Karpas-422 (cell line): ENCODE data around the gene FOXO4. TPM values are rescaled to one million over a fixed set of nuclear protein-coding genes. Genes with fewer than 3 reads are reported as not detected.

Source experiments
- DNase-seq: peaks from one replicate; pipeline ENCODE4 v3.0.0-alpha.2; 2015
- H2AFZ ChIP-seq: fragments of 200-600 bp; sonication (generic); 2 replicates; pipeline ENCODE4 v1.6.1; 2014; ENCODE audit warnings: antibody characterized with exemption, low read length, mixed read lengths
- H3K27ac ChIP-seq: fragments of 200-600 bp; sonication (generic); 2 replicates; pipeline ENCODE4 v1.5.1; 2014; ENCODE audit warnings: mild to moderate bottlenecking, low read length, moderate library complexity
- H3K27me3 ChIP-seq: fragments of 200-600 bp; sonication (generic); 2 replicates; pipeline ENCODE4 v1.6.1; 2014; ENCODE audit warnings: low read length, mixed read lengths
- H3K36me3 ChIP-seq: fragments of 200-600 bp; sonication (generic); 2 replicates; pipeline ENCODE4 v1.6.1; 2014; ENCODE audit warnings: low read length, mixed read lengths; ENCODE audit not compliant: insufficient read depth
- H3K4me1 ChIP-seq: fragments of 200-600 bp; sonication (generic); 2 replicates; pipeline ENCODE4 v1.6.1; 2014; ENCODE audit warnings: mild to moderate bottlenecking, low read length, mixed read lengths
- H3K4me2 ChIP-seq: fragments of 200-600 bp; sonication (generic); 2 replicates; pipeline ENCODE4 v1.6.1; 2014; ENCODE audit warnings: low read length, low read depth, mild to moderate bottlenecking; ENCODE audit not compliant: poor library complexity, severe bottlenecking
- H3K4me3 ChIP-seq: fragments of 200-600 bp; sonication (generic); 2 replicates; pipeline ENCODE4 v1.5.1; 2014; ENCODE audit warnings: mild to moderate bottlenecking, antibody characterized with exemption, low read length, mixed read lengths
- H3K79me2 ChIP-seq: fragments of 200-600 bp; sonication (generic); 2 replicates; pipeline ENCODE4 v1.6.1; 2014; ENCODE audit warnings: mild to moderate bottlenecking, low read length, mixed read lengths
- H3K9ac ChIP-seq: fragments of 200-600 bp; sonication (generic); 2 replicates; pipeline ENCODE4 v1.6.0; 2014; ENCODE audit warnings: low read length
- H3K9me2 ChIP-seq: fragments of 200-600 bp; sonication (generic), shearing (Covaris generic); replicated peaks from 2 replicates; pipeline ENCODE4 v1.6.0; 2014; ENCODE audit warnings: mild to moderate bottlenecking, low read length, moderate library complexity; ENCODE audit not compliant: insufficient read depth
- H3K9me3 ChIP-seq: fragments of 300-700, 200-600 bp; sonication (generic); 2 replicates; pipeline ENCODE4 v1.6.1; 2014; ENCODE audit warnings: low read length, mixed read lengths
- H4K20me1 ChIP-seq: fragments of 200-600 bp; sonication (generic); 2 replicates; pipeline ENCODE4 v1.6.1; 2014; ENCODE audit warnings: mild to moderate bottlenecking, antibody characterized with exemption, low read length, low read depth; ENCODE audit not compliant: insufficient read depth
- total RNA-seq: library from RNA; depleted of rRNA; stranded (reverse); fragments of >200 nt; shearing (Covaris generic); gene quantifications from 2 replicates; pipeline ENCODE4 v1.2.3, GENCODE V29; 2014; ENCODE audit warnings: low replicate concordance

Gene FOXO4
- total RNA-seq, 1 experiment from 2014 or later: 9.5 TPM

DNA sequence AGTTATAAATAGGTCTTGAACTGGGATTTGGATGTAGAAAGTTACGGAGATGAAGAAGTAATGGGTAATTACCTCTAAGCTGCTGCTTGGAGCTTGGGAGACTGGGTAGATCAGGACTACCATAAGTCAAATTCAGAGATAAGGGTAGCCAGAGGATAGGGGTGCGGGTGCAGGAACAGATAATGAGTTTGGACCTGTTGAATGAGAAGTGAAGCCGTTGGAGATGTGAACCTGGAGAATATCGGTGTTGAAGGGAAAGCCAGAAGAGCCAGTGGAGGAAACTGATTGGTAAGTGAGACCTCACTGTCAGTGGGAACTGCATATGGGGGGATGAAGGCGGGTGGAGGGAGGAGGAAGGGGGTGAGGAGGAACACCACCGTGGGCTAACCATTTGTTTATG lies 618 bp upstream of the FOXO4 start:
- peak overlapping the region; percentile 54 for H3K9ac ChIP-seq
- no peak overlapping the region for H3K27ac ChIP-seq
- H3K9me2 ChIP-seq: no peaks in the 10 kb centered on the region
- no peaks in the 10 kb centered on the region for H3K36me3 ChIP-seq
- H3K79me2 ChIP-seq: no peaks in the 10 kb centered on the region
- peaks cover 15% of the 10 kb centered on the region for H3K4me1 ChIP-seq
- H3K9me3 ChIP-seq: no peaks in the 10 kb centered on the region
- peak overlapping the region; percentile 69 for H3K4me3 ChIP-seq
- H2AFZ ChIP-seq: peak overlapping the region; percentile 33; the same call in 1 of the 2 replicates
- no peak for DNase-seq
- H3K4me2 ChIP-seq: peak overlapping the region; percentile 70
- H4K20me1 ChIP-seq: no peaks in the 10 kb centered on the region
- no peaks in the 10 kb centered on the region for H3K27me3 ChIP-seq

DNA sequence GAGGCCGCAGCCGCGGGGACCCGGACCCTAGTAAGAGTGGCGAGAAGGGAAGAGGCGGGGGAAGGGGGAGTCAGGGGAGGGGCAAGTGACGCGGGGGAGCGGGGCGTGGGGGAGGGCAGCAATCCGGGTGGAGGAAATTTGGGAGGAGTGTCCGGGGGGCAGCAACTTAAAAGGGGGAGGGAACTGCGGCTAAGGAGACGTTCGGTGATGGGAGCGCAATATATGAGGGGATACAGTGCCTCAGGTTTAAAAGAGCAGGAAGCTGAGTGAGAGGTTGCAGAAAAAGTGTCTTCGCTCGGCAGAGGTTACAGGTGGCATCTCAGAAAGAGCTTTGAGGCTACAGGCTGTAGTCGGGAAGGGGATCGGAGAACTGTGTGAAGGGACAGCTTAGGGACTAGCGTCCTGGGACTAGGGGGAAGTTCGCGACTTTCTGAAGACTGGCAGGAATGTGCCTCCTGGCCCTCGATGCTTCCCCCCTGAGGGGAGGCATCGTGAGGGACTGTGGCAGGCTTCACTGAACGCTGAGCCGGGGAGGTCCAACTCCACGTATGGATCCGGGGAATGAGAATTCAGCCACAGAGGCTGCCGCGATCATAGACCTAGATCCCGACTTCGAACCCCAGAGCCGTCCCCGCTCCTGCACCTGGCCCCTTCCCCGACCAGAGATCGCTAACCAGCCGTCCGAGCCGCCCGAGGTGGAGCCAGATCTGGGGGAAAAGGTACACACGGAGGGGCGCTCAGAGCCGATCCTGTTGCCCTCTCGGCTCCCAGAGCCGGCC lies 519 bp downstream of the FOXO4 start:
- peaks cover 15% of the 10 kb centered on the region for H3K4me1 ChIP-seq
- peak overlapping the region; percentile 64 for H3K9ac ChIP-seq
- H3K27me3 ChIP-seq: no peaks in the 10 kb centered on the region
- peak overlapping the region; percentile 70 for H3K4me2 ChIP-seq
- H2AFZ ChIP-seq: peak overlapping the region; percentile 81
- no peaks in the 10 kb centered on the region for H3K36me3 ChIP-seq
- no peaks in the 10 kb centered on the region for H3K79me2 ChIP-seq
- DNase-seq: no peak
- H3K27ac ChIP-seq: no peak overlapping the region
- H3K4me3 ChIP-seq: peak overlapping the region; percentile 69
- H4K20me1 ChIP-seq: no peaks in the 10 kb centered on the region
- no peaks in the 10 kb centered on the region for H3K9me3 ChIP-seq
- H3K9me2 ChIP-seq: no peaks in the 10 kb centered on the region

DNA sequence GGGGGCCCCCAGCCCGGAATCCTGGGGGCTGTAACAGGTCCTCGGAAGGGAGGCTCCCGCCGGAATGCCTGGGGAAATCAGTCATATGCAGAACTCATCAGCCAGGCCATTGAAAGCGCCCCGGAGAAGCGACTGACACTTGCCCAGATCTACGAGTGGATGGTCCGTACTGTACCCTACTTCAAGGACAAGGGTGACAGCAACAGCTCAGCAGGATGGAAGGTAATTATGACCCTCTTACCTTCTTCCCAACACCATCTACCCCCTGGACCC lies 1.0 kb downstream of the FOXO4 start:
- peak overlapping the region; percentile 70 for H3K4me2 ChIP-seq
- H3K27ac ChIP-seq: no peak overlapping the region
- H4K20me1 ChIP-seq: no peaks in the 10 kb centered on the region
- H3K4me1 ChIP-seq: peaks cover 15% of the 10 kb centered on the region
- H3K4me3 ChIP-seq: peak overlapping the region; percentile 69
- no peaks in the 10 kb centered on the region for H3K79me2 ChIP-seq
- H3K36me3 ChIP-seq: no peaks in the 10 kb centered on the region
- no peak overlapping the region for H2AFZ ChIP-seq
- H3K9ac ChIP-seq: peak overlapping the region; percentile 64
- H3K27me3 ChIP-seq: no peaks in the 10 kb centered on the region
- H3K9me2 ChIP-seq: no peaks in the 10 kb centered on the region
- no peaks in the 10 kb centered on the region for H3K9me3 ChIP-seq
- DNase-seq: no peak

DNA sequence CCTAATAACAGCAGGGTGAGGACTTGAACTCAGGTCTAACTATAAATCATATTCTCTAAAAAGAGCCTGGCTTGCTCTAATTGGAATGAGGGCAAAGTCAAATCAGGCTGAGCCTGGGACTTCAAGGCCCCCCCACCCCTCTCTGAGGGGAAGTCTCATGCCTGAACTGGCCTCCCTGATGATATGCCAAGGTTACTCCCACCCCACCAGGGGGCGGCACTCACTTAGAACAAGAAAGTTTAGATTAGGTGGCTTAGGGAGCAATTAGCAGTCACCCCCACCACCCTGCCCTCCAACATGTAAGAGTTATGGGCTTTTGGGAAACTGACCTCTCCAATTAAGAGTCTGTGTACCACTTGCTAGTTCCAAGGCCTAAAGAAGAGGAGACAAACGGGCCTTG lies 2.7 kb downstream of the FOXO4 start:
- Histone ChIP-seq H3K9me2 (no peaks in the 10 kb centered on the region), H3K4me3 (no peak overlapping the region), H3K36me3 (no peaks in the 10 kb centered on the region), H3K4me2 (no peak overlapping the region), H4K20me1 (no peaks in the 10 kb centered on the region), H3K27me3 (no peaks in the 10 kb centered on the region), H3K9me3 (no peaks in the 10 kb centered on the region), H2AFZ (no peak overlapping the region), H3K27ac (no peak overlapping the region), H3K9ac (no peak overlapping the region), H3K4me1 (peaks cover 20% of the 10 kb centered on the region), H3K79me2 (no peaks in the 10 kb centered on the region)
- DNase-seq: peak; percentile 77

DNA sequence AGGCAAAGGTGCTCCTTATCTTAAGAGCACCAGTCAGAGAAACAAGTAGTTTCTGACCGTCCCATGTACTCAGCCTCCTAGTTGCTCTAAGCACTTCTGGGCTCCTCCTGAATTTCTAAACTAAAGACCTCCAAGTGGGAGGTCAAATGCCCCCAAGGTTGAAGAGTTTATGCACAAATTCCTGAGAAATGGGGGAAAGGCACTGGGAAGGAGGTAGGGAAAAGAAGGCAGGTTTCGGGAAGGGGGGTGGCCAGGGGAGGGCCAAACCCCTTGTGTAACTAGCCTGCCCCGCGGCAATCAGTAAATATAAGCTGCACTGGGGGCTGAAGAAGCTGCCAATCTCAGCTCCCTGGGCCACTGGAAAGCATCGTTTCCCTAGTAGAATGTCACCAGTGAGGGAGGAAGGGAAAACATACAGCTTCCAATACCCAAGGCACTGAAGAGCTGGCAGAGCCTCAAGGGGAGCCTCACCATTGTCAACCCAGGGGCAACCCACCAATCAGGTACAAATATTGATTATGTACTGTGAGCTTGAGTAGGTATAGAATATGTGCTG lies 3.4 kb downstream of the FOXO4 start:
- Histone ChIP-seq H3K79me2 (no peaks in the 10 kb centered on the region), H3K9ac (no peak overlapping the region), H3K9me2 (no peaks in the 10 kb centered on the region), H3K4me2 (no peak overlapping the region), H3K27ac (no peak overlapping the region), H3K27me3 (no peaks in the 10 kb centered on the region), H3K4me3 (no peak overlapping the region), H3K4me1 (peaks cover 24% of the 10 kb centered on the region), H2AFZ (no peak overlapping the region), H3K36me3 (no peaks in the 10 kb centered on the region), H3K9me3 (no peaks in the 10 kb centered on the region), H4K20me1 (no peaks in the 10 kb centered on the region)
- no peak for DNase-seq

DNA sequence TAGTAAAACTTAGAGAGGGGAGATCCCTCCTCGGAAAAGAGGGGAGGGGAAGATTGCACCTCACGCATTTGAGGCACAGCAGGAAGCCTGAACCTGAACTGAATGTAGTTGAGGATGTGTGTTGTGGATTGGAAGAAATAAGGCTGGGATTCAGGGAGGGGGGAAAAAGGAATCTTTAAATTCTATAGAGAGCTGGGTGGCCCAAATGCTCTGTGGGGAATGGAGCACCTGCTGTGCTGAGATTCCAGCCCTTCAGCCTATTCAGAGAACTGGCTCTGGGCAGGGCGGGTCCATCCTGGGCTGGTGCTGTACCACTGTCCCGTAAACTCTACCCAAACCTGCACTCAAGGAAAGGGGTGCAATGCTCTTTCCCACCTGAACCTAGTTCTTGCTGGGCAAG lies 4.1 kb downstream of the FOXO4 start:
- Histone ChIP-seq H2AFZ (no peak overlapping the region), H3K27me3 (no peaks in the 10 kb centered on the region), H3K27ac (no peak overlapping the region), H4K20me1 (no peaks in the 10 kb centered on the region), H3K9me3 (no peaks in the 10 kb centered on the region), H3K9ac (no peak overlapping the region), H3K79me2 (no peaks in the 10 kb centered on the region), H3K4me2 (no peak overlapping the region), H3K4me3 (no peak overlapping the region), H3K9me2 (no peaks in the 10 kb centered on the region), H3K36me3 (no peaks in the 10 kb centered on the region), H3K4me1 (peaks cover 23% of the 10 kb centered on the region)
- no peak for DNase-seq

DNA sequence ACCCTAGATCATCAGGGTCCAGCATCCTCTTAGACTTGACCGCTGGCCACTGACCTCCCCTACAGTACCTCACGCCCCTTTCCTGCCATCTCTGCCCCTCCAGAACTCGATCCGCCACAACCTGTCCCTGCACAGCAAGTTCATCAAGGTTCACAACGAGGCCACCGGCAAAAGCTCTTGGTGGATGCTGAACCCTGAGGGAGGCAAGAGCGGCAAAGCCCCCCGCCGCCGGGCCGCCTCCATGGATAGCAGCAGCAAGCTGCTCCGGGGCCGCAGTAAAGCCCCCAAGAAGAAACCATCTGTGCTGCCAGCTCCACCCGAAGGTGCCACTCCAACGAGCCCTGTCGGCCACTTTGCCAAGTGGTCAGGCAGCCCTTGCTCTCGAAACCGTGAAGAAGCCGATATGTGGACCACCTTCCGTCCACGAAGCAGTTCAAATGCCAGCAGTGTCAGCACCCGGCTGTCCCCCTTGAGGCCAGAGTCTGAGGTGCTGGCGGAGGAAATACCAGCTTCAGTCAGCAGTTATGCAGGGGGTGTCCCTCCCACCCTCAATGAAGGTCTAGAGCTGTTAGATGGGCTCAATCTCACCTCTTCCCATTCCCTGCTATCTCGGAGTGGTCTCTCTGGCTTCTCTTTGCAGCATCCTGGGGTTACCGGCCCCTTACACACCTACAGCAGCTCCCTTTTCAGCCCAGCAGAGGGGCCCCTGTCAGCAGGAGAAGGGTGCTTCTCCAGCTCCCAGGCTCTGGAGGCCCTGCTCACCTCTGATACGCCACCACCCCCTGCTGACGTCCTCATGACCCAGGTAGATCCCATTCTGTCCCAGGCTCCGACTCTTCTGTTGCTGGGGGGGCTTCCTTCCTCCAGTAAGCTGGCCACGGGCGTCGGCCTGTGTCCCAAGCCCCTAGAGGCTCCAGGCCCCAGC lies 5.2 kb downstream of the FOXO4 start:
- H3K4me3 ChIP-seq: no peak overlapping the region
- H3K27ac ChIP-seq: no peak overlapping the region
- H3K9me2 ChIP-seq: no peaks in the 10 kb centered on the region

DNA sequence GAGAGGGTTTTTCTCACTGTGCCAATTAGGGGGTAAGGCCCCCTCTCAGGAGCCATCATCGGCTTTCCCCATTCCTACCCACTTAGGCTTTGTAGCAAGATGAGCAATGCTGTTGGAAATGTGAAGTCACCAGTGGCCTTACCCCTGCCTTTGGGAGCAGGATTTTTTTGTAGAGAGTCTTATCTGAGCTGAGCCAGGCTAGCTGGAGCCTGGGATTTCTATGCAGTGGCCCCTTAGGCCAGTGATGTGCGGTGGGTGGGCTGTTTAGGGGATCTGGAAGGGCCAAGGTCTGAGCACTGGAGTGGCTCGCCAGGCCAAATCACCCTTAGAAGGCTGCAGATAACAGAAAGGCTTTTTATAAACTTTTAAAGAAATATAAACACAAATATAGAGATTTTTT lies 6.6 kb downstream of the FOXO4 start:
- Histone ChIP-seq H3K79me2 (no peaks in the 10 kb centered on the region), H4K20me1 (no peaks in the 10 kb centered on the region), H3K4me1 (peaks cover 9% of the 10 kb centered on the region), H3K4me3 (no peak overlapping the region), H3K27ac (no peak overlapping the region), H2AFZ (no peak overlapping the region), H3K4me2 (no peak overlapping the region), H3K9me3 (no peaks in the 10 kb centered on the region), H3K9ac (no peak overlapping the region), H3K9me2 (no peaks in the 10 kb centered on the region), H3K36me3 (no peaks in the 10 kb centered on the region), H3K27me3 (no peaks in the 10 kb centered on the region)
- DNase-seq: no peak

More for the DNA sequence above, 5.2 kb downstream of the FOXO4 start:
- Histone ChIP-seq H3K27me3 (no peaks in the 10 kb centered on the region), H3K9me3 (no peaks in the 10 kb centered on the region), H3K79me2 (no peaks in the 10 kb centered on the region), H4K20me1 (no peaks in the 10 kb centered on the region), H3K9ac (no peak overlapping the region), H3K4me1 (peaks cover 16% of the 10 kb centered on the region), H3K36me3 (no peaks in the 10 kb centered on the region), H2AFZ (no peak overlapping the region), H3K4me2 (no peak overlapping the region)
- no peak for DNase-seq
